ENCODE results near the gene MRPL42.
"Not testable (repeated sequence)": the region's sequence is repeated elsewhere in the genome, so short reads cannot be mapped to it uniquely, and the experiment has no call there.

- not testable (repeated sequence) for TF ChIP-seq CTCF, POLR2A (IDR thresholded peaks at IDR 0.05)
Measured at GRCh38 chr12:93492808-93493207, 25.5 kb downstream of the MRPL42 start.

All from heart left ventricle (tissue), 13 donors.